ENCODE measurements around the gene RBPMS2. TPM values are rescaled to one million over a fixed set of nuclear protein-coding genes. Genes with fewer than 3 reads are reported as not detected.

The RBPMS2 gene
- total RNA-seq, 2 donors from 2014 or later = 86.0 to 131 TPM

GRCh38 chr15:64731012-64731804, 44.2 kb downstream of the RBPMS2 start:
- H3K9me3 ChIP-seq (ENCODE audit: control insufficient read depth, low read length) = no peaks in the 10 kb centered on the region
- H3K27me3 Mint-ChIP-seq (ENCODE audit: insufficient read depth) = no peaks in the 10 kb centered on the region
- peaks cover 16% of the 10 kb centered on the region for H3K4me1 Mint-ChIP-seq
- no peak overlapping the region for H3K9ac ChIP-seq (ENCODE audit: extremely low read depth, low read length, poor library complexity, severe bottlenecking)
- H3K36me3 Mint-ChIP-seq (ENCODE audit: low read depth) = peaks cover 57% of the 10 kb centered on the region
- peak overlapping the region; percentile 84 for H3K27ac Mint-ChIP-seq
- peak; percentile 97 for DNase-seq
- H3K4me1 ChIP-seq (ENCODE audit: control insufficient read depth, insufficient read depth, low read length) = no peaks in the 10 kb centered on the region
- no peaks in the 10 kb centered on the region for H3K9me3 Mint-ChIP-seq
- H3K27me3 ChIP-seq (ENCODE audit: control insufficient read depth, insufficient read depth, low read length, poor library complexity, severe bottlenecking) = no peaks in the 10 kb centered on the region
- TF ChIP-seq CTCF (conservative IDR thresholded peaks at IDR 0.05) = peak; percentile 94
- WGBS, 2 experiments (ENCODE audit: insufficient coverage in 1 of 2, insufficient read length in 1 of 2) = 56 to 59% methylated on average over 9 to 16 of the region's 16 CpGs
- H3K4me3 ChIP-seq (ENCODE audit: low read length) = no peak overlapping the region
- H3K4me3 Mint-ChIP-seq = no peak overlapping the region
- no peak overlapping the region for H3K27ac ChIP-seq (ENCODE audit: low read depth, low read length)
- peaks cover 57% of the 10 kb centered on the region for H3K36me3 ChIP-seq (ENCODE audit: control insufficient read depth, insufficient read depth, low read length)

GRCh38 chr15:64730151-64730550, 45.2 kb downstream of the RBPMS2 start:
- H3K4me3 ChIP-seq (ENCODE audit: low read length) = no peak overlapping the region
- Mint-ChIP-seq H3K36me3 (ENCODE audit: low read depth) (peaks cover 55% of the 10 kb centered on the region), H3K4me1 (peaks cover 16% of the 10 kb centered on the region), H3K4me3 (no peak overlapping the region), H3K9me3 (no peaks in the 10 kb centered on the region), H3K27me3 (ENCODE audit: insufficient read depth) (no peaks in the 10 kb centered on the region), H3K27ac (no peak overlapping the region)
- H3K36me3 ChIP-seq (ENCODE audit: control insufficient read depth, insufficient read depth, low read length) = peaks cover 56% of the 10 kb centered on the region
- no peak for DNase-seq
- H3K9ac ChIP-seq (ENCODE audit: extremely low read depth, low read length, poor library complexity, severe bottlenecking) = no peak overlapping the region
- no peak overlapping the region for H3K27ac ChIP-seq (ENCODE audit: low read depth, low read length)
- 94 to 97% methylated on average over 5 of the region's 5 CpGs for WGBS, 2 experiments (ENCODE audit: insufficient coverage in 1 of 2, insufficient read length in 1 of 2)
- no peaks in the 10 kb centered on the region for H3K27me3 ChIP-seq (ENCODE audit: control insufficient read depth, insufficient read depth, low read length, poor library complexity, severe bottlenecking)
- no peaks in the 10 kb centered on the region for H3K9me3 ChIP-seq (ENCODE audit: control insufficient read depth, low read length)
- TF ChIP-seq CTCF (conservative IDR thresholded peaks at IDR 0.05) = no peak
- H3K4me1 ChIP-seq (ENCODE audit: control insufficient read depth, insufficient read depth, low read length) = no peaks in the 10 kb centered on the region

GRCh38 chr15:64720188-64720587, 55.2 kb downstream of the RBPMS2 start:
- Mint-ChIP-seq H3K27ac (peak overlapping the region; percentile 49), H3K27me3 (ENCODE audit: insufficient read depth) (no peaks in the 10 kb centered on the region), H3K4me1 (no peaks in the 10 kb centered on the region), H3K36me3 (ENCODE audit: low read depth) (peaks cover 56% of the 10 kb centered on the region), H3K4me3 (no peak overlapping the region), H3K9me3 (no peaks in the 10 kb centered on the region)
- no peaks in the 10 kb centered on the region for H3K9me3 ChIP-seq (ENCODE audit: control insufficient read depth, low read length)
- no peaks in the 10 kb centered on the region for H3K27me3 ChIP-seq (ENCODE audit: control insufficient read depth, insufficient read depth, low read length, poor library complexity, severe bottlenecking)
- WGBS, 2 experiments (ENCODE audit: insufficient coverage in 1 of 2, insufficient read length in 1 of 2) = 90 to 96% methylated on average over 2 to 3 of the region's 3 CpGs
- H3K27ac ChIP-seq (ENCODE audit: low read depth, low read length) = no peak overlapping the region
- no peak overlapping the region for H3K9ac ChIP-seq (ENCODE audit: extremely low read depth, low read length, poor library complexity, severe bottlenecking)
- no peaks in the 10 kb centered on the region for H3K4me1 ChIP-seq (ENCODE audit: control insufficient read depth, insufficient read depth, low read length)
- H3K4me3 ChIP-seq (ENCODE audit: low read length) = no peak overlapping the region
- peaks cover 60% of the 10 kb centered on the region for H3K36me3 ChIP-seq (ENCODE audit: control insufficient read depth, insufficient read depth, low read length)
- no peak for DNase-seq
- TF ChIP-seq CTCF (conservative IDR thresholded peaks at IDR 0.05) = no peak
